Parathyroid adenoma (tissue), 2 donors: Measurements from ENCODE around the gene PRR3.
"Not testable (repeated sequence)": the region's sequence is repeated elsewhere in the genome, so short reads cannot be mapped to it uniquely, and the experiment has no call there.

Experiments used
- H2AFZ ChIP-seq: fragments of 300-600 bp; sonication (generic); one replicate; pipeline ENCODE4 v1.7.0; 2017; ENCODE audit warnings: antibody characterized with exemption, mild to moderate bottlenecking
- H3K27ac ChIP-seq: fragments of 300-600 bp; sonication (generic); one replicate; pipeline ENCODE4 v1.7.0; 2017
- H3K27me3 ChIP-seq: fragments of 300-600 bp; sonication (generic); one replicate; pipeline ENCODE4 v1.7.0; 2017; ENCODE audit warnings: low read length; ENCODE audit not compliant: control insufficient read depth, insufficient read depth
- H3K36me3 ChIP-seq: fragments of 300-600 bp; sonication (generic); one replicate; pipeline ENCODE4 v1.7.0; 2017; ENCODE audit warnings: low read length; ENCODE audit not compliant: control insufficient read depth, insufficient read depth
- H3K4me1 ChIP-seq: fragments of 300-600 bp; sonication (generic); one replicate; pipeline ENCODE4 v1.7.0; 2017; ENCODE audit warnings: control low read depth
- H3K4me2 ChIP-seq: fragments of 300-600 bp; sonication (generic); one replicate; pipeline ENCODE4 v1.7.0; 2017; ENCODE audit warnings: low read length
- H3K4me3 ChIP-seq: fragments of 300-600 bp; sonication (generic); one replicate; pipeline ENCODE4 v1.7.0; 2017; ENCODE audit warnings: low read depth, low read length
- H3K79me2 ChIP-seq: fragments of 300-600 bp; sonication (generic); one replicate; pipeline ENCODE4 v1.7.0; 2017; ENCODE audit warnings: control low read depth
- H3K9ac ChIP-seq: fragments of 300-600 bp; sonication (generic); one replicate; pipeline ENCODE4 v1.7.0; 2017; ENCODE audit warnings: mild to moderate bottlenecking
- H3K9me3 ChIP-seq: fragments of 300-600 bp; sonication (generic); one replicate; pipeline ENCODE4 v1.7.0; 2017; ENCODE audit warnings: low read length; ENCODE audit not compliant: control insufficient read depth
- CTCF ChIP-seq: fragments of 300-600 bp; sonication (generic); IDR thresholded peaks from one replicate; pipeline ENCODE4 v1.7.0; 2017; ENCODE audit warnings: antibody characterized with exemption, mild to moderate bottlenecking
- donor health status: primary hyperparathyroidism.

Gene PRR3

GRCh38 chr6:30590509-30590908, 33.4 kb downstream of the PRR3 start:
- Histone ChIP-seq H3K4me1 (no peaks in the 10 kb centered on the region), H2AFZ (no peak overlapping the region), H3K4me3 (no peak overlapping the region), H3K9me3 (no peaks in the 10 kb centered on the region), H3K79me2 (no peaks in the 10 kb centered on the region), H3K9ac (no peak overlapping the region), H3K27me3 (no peaks in the 10 kb centered on the region), H3K27ac (no peak overlapping the region), H3K36me3 (no peaks in the 10 kb centered on the region), H3K4me2 (no peak overlapping the region)
- no peak for TF ChIP-seq CTCF

- TF ChIP-seq CTCF, result no peak
- no peaks in the 10 kb centered on the region for H3K36me3 ChIP-seq
- H3K9me3 ChIP-seq, result no peaks in the 10 kb centered on the region
- H3K79me2 ChIP-seq, result no peaks in the 10 kb centered on the region
- no peak overlapping the region for H2AFZ ChIP-seq
- no peak overlapping the region for H3K27ac ChIP-seq
- no peaks in the 10 kb centered on the region for H3K4me1 ChIP-seq
- peak overlapping the region; percentile 13 for H3K4me2 ChIP-seq
- no peak overlapping the region for H3K4me3 ChIP-seq
- H3K9ac ChIP-seq, result no peak overlapping the region
- no peaks in the 10 kb centered on the region for H3K27me3 ChIP-seq
Observed at GRCh38 chr6:30591008-30591407, 33.9 kb downstream of the PRR3 start.

GRCh38 chr6:30592287-30592686, 35.2 kb downstream of the PRR3 start:
- Histone ChIP-seq H2AFZ (no peak overlapping the region), H3K27ac (no peak overlapping the region), H3K4me3 (no peak overlapping the region), H3K79me2 (no peaks in the 10 kb centered on the region), H3K9me3 (no peaks in the 10 kb centered on the region), H3K4me1 (peaks cover 2% of the 10 kb centered on the region), H3K9ac (no peak overlapping the region), H3K4me2 (no peak overlapping the region), H3K36me3 (no peaks in the 10 kb centered on the region), H3K27me3 (no peaks in the 10 kb centered on the region)
- no peak for TF ChIP-seq CTCF

- not testable (repeated sequence) for H3K4me3 ChIP-seq, H3K79me2 ChIP-seq, H3K9me3 ChIP-seq, H3K4me1 ChIP-seq, H3K27me3 ChIP-seq, H3K4me2 ChIP-seq, H3K36me3 ChIP-seq, H3K9ac ChIP-seq
- Histone ChIP-seq H2AFZ (peak overlapping the region; percentile 29), H3K27ac (peak overlapping the region; percentile 9)
- peak; percentile 82 for TF ChIP-seq CTCF
Observed at GRCh38 chr6:30597315-30598144, 40.4 kb downstream of the PRR3 start.
